ENCODE measurements around the gene PSG11.
"Not testable (repeated sequence)": the region's sequence is repeated elsewhere in the genome, so short reads cannot be mapped to it uniquely, and the experiment has no call there.

PSG11 gene

GRCh38 chr19:43026369-43026768 is at the start of gene PSG11:
Gene PSG11, minus strand, starts transcription at chr19:43026469. Its CDS starts 97 bp downstream, at chr19:43026372.
- not testable (repeated sequence) for DNase-seq

DNA sequence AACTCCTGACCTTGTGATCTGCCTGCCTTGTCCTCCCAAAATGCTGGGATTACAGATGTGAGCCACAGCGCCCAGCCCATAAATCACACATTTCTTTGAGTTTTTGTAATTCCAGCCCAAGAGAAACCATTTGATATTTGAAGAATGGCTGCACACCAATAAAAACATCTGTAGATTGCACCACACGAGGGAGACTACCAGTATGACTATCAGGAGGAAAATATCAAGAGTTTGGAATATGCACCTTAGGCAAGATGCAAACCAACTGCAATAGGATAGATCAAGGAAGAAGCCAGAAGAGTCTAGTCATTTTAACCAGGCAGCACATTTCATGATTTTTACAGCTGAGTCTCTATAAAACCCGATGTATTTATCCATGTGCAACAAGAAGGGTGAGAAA is 36.1 kb upstream of the PSG11 start:
- not testable (repeated sequence) for DNase-seq

DNA sequence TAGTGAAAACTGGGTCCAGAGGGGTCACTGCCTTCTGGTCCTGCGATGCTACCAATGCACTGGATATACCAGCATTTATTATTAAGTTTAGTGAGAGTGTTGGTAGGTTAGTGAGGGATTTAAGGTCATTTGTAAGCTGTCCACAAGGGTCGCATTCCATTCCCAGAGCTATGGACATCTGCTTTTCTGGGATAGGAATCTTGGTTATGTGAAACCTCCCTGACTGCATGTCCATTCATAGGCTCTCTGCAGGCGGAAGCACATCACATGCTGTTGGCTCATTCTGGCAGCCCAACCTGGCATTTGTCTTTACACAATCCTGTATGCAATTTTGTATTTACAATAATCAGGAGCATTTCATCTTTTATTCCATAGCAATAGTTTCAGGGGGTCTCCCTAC is 35.1 kb upstream of the PSG11 start:
- DNase-seq = not testable (repeated sequence)

DNA sequence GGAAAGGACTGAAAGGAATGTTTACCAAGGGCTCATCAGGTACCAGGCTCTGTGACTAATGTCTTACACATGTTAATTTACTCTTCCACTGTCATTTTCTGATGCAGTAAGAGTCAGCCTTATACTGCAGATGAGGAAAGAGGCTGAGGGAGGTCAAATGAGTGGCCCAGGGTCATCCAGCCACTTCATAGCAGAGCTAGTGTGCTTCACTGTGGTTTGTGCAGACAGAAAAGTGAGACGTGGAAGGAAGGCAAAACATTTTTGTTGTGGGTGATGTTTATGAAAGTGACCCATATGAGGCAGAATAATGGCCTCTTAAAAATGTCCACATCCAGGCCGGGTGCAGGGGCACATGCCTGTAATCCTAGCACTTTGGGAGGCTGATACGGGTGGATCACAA is 34.0 kb upstream of the PSG11 start:
- not testable (repeated sequence) for DNase-seq

DNA sequence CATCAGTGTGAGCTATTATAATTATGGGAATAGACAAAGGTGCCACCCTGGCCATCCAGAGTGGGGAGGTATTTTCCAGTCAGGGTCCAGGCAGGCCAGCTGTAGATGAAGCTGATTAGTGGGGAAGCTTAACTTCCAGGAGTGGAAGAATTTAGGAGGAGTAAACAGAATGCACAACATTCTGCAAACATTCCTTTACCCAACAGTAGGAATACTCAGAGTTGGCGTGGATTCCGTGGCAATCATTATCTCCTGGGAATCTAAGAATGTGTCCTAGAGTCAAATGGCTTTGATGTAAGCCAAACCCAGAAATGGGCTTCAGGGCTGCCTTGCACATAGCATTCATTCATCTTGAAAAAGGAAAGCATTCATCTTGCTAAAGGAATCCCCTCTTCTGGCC is 33.2 kb upstream of the PSG11 start:
- DNase-seq = not testable (repeated sequence)

GRCh38 chr19:43058440-43058839 is 32.2 kb upstream of the PSG11 start:
- DNase-seq = not testable (repeated sequence)

GRCh38 chr19:43047966-43048365 is 21.7 kb upstream of the PSG11 start:
- DNase-seq = not testable (repeated sequence)

DNA sequence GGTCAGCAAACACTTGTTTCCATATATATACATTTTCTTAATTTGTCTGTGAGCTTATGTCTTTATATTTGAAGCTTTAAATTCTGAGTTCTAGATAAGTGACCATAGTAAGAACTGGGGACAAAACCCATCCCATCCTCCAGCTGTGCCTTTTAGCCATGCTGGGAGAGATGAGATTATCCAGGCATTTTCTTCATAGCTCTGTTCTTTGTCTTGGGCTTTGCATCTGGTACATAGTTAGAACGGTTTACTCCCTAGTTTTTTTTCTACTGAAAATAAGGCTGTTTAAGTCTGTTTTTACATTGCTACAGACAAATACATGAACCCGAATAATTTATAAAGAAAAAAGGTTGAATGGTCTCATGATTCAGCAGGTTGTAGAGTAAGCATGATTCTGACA is 20.3 kb upstream of the PSG11 start:
- DNase-seq = not testable (repeated sequence)

- DNase-seq = not testable (repeated sequence)
Observed at GRCh38 chr19:43043492-43044180, 17.4 kb upstream of the PSG11 start.

- DNase-seq = not testable (repeated sequence)
Observed at GRCh38 chr19:43031645-43032044, 5.4 kb upstream of the PSG11 start.

- DNase-seq = no peak
Observed at GRCh38 chr19:43028866-43029265, 2.6 kb upstream of the PSG11 start.

DNA sequence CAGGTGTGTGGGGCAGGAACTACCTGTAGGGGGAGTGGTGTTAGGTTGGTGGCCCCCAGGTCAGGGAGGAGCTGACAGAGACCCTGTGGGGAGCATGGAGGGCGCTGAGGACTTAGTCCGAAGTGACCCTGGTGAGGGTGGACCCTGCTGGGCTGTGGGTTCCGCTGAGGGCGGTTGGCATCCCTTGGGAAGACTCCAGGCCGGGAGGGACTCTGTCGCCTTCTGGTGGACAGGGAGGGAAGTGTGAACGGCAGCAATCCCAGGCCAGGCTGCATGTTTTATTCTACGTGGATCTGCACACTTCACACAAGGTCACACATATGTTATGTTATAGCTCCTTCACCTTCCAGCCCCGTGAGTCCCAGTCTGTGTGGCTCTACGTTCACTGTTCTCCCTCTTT is 1.7 kb upstream of the PSG11 start:
- DNase-seq = not testable (repeated sequence)

DNA sequence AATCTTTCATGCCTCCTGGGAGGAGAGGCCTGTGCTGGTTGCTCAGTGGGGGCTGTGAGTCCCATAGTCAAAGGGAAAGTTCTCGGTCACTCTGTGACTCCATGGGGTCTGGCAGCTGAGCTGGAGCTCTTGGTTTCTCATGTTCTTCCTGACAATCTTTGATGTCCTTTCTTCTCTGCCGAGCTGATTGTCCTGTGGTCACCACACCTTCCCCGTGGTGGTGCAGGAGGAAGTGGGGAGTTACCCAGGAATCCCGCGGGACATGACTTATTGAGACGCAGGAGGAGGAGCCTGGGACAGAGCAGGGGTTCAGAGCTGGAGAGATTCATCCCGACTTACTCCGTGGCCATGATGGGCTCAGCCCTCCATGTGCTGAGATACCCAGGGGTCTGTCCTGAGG is 792 bp upstream of the PSG11 start:
- not testable (repeated sequence) for DNase-seq

DNA sequence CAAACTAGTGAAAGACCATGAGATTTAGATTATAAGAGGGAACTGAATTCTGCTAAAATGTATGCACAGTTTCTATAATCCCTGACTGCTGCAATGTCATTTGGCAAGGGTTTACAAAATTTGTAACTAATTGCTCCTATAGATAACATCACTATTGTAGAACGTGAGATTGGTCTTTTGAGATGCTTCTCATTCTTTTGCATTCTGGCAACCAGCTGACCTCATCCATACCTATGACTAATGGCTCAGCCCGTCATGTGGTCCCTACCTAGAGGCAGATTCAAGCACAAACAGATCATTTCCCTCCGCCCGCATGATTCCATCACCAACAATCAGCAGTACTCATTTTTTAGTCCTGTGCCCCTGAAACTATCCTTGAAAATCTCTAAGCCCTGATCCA is 4.2 kb downstream of the PSG11 start:
- not testable (repeated sequence) for DNase-seq

- not testable (repeated sequence) for DNase-seq
Observed at GRCh38 chr19:43021629-43022028, 4.6 kb downstream of the PSG11 start.

DNA sequence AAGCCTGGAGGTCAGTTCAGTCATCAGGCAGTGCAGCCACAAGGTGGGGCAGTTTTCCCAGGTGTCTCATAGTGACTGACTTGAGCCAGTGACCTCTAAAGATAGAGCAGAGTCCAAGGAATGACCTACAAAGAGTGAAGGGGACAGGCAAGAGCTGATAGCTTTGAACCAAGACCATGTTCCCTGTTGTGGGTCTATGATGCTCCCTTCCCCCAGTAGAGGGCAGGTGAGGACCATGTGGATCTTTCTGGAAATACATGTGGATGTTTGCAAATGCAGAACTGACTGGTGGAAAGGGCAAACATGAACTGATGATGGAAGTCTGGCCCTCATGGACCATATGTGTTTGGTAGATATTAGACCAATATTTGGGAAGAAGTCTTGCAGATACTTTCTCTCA is 6.7 kb downstream of the PSG11 start:
- DNase-seq = not testable (repeated sequence)

GRCh38 chr19:43005841-43006240 is 20.4 kb downstream of the PSG11 start:
- DNase-seq = not testable (repeated sequence)

DNA sequence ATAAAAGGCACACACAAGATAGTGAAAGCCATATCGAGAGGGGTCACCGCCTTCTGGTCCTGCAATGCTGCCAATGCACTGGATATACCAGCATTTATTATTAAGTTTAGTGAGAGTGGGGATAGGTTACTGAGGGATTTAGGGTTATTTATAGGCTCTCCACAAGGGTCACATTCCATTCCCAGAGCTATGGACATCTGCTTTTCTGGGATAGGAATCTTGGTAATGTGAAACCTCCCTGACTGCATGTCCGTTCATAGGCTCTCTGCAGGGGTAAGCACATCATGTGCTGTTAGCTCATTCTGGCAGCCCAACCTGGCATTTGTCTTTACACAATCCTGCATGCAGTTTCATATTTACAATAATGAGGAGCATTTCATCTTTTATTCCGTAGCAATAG is 21.4 kb downstream of the PSG11 start:
- DNase-seq = not testable (repeated sequence)

DNA sequence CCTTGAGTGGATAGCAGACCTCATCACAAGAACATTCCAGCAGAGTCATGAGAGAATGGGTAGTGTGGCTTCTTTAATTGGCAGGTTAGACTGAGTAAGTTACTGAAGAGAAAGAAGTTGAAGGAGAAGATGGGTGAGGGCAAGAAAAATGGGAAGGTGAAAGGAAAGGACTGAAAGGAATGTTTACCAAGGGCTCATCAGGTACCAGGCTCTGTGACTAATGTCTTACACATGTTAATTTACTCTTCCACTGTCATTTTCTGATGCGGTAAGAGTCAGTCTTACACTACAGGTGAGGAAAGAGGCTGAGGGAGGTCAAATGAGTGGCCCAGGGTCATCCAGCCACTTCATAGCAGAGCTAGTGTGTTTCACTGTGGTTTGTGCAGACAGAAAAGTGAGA is 22.6 kb downstream of the PSG11 start:
- not testable (repeated sequence) for DNase-seq

DNA sequence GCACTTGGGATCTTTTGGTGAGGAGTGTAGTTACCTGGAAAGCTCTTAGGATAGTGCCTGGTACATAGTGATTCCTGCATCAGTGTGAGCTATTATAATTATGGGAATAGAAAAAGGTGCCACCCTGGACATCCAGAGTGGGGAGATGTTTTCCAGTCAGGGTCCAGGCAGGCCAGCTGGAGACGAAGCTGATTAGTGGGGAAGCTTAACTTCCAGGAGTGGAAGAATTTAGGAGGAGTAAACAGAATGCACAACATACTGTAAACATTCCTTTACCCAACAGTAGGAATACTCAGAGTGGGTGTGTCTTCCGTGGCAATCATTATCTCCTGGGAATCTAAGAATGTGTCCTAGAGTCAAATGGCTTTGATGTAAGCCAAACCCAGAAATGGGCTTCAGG is 23.3 kb downstream of the PSG11 start:
- DNase-seq = not testable (repeated sequence)

DNA sequence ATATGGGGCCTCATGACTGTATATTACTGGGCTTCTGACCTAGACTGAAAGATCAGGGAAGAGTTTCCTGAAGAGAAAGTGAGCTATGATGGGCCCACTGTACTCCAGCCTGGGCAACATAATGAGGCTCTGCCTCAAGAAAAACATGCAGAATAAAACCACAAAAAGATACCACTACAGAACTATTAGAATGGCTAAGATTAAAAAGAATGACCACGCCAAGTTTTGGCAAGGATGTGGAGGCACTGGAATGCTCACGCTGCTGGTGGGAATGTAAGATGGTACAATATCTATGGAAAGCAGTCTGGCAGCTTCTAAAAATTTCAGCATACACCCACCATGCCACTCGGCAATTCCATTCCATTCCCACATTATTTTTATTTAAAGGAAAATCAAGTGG is 30.1 kb downstream of the PSG11 start:
- not testable (repeated sequence) for DNase-seq

- not testable (repeated sequence) for DNase-seq
Observed at GRCh38 chr19:42992029-42992604, 34.2 kb downstream of the PSG11 start.

GRCh38 chr19:42989851-42990250 is 36.4 kb downstream of the PSG11 start:
- DNase-seq = no peak

- DNase-seq = not testable (repeated sequence)
Observed at GRCh38 chr19:42989186-42989585, 37.1 kb downstream of the PSG11 start.

DNA sequence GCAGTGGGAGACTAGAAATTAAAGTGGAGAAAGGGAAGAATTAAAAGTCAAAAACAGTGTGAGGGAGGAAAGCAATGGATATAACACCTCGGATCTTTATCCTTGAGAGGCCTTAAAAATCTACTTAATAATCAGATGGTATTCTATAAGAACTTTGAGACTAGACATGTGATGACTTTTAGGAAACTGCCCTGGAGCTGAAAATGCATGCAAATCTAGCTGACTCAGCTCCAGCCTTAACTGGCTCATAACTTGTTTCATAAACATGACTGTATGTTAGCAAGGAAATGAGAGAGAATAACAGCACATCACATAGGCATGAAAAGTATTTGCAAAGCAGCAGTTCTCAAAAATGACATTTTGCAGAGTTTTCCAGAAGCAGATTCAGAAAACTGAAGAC is 38.1 kb downstream of the PSG11 start:
- not testable (repeated sequence) for DNase-seq
